ENCODE results near the gene HDAC4.

DNA sequence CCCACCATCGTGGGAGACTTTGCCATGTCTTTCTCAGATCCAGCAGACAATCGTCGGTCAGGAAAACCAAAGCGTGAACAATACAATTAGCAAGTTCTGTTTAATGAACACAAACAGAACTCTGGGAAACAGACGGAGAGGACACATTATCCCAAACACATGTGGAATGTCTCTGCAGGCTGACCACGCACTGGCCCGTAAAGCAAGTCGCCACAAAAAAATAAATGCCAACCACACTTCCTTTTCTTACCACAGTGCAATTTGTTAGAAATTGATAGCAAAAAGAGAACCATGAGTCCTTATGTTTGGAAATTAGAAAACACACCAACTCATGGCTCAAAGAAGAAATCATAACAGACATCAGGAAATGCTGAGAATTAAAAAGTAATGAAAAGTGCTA is 342.1 kb downstream of the HDAC4 start:
- TF ChIP-seq, protein P1, sequence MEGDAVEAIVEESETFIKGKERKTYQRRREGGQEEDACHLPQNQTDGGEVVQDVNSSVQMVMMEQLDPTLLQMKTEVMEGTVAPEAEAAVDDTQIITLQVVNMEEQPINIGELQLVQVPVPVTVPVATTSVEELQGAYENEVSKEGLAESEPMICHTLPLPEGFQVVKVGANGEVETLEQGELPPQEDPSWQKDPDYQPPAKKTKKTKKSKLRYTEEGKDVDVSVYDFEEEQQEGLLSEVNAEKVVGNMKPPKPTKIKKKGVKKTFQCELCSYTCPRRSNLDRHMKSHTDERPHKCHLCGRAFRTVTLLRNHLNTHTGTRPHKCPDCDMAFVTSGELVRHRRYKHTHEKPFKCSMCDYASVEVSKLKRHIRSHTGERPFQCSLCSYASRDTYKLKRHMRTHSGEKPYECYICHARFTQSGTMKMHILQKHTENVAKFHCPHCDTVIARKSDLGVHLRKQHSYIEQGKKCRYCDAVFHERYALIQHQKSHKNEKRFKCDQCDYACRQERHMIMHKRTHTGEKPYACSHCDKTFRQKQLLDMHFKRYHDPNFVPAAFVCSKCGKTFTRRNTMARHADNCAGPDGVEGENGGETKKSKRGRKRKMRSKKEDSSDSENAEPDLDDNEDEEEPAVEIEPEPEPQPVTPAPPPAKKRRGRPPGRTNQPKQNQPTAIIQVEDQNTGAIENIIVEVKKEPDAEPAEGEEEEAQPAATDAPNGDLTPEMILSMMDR (IDR thresholded peaks at IDR 0.05 in 2 of 3, conservative IDR thresholded peaks at IDR 0.05 in 1 of 3; ENCODE audit: insufficient read depth in 2 of 3, low read depth in 1 of 3, low read length in 3 of 3): no peak
- TF ChIP-seq HMG20A (CRISPR knock-in tag; conservative IDR thresholded peaks at IDR 0.05): no peak
- no peak for TF ChIP-seq ZNF232 (CRISPR knock-in tag; IDR thresholded peaks at IDR 0.05)
- no peak for TF ChIP-seq SNRNP70 (optimal IDR thresholded peaks at IDR 0.05; ENCODE audit: low read depth, low read length)
- TF ChIP-seq, protein P2, sequence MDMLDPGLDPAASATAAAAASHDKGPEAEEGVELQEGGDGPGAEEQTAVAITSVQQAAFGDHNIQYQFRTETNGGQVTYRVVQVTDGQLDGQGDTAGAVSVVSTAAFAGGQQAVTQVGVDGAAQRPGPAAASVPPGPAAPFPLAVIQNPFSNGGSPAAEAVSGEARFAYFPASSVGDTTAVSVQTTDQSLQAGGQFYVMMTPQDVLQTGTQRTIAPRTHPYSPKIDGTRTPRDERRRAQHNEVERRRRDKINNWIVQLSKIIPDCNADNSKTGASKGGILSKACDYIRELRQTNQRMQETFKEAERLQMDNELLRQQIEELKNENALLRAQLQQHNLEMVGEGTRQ (CRISPR knock-in tag; IDR thresholded peaks at IDR 0.05): no peak
- TF ChIP-seq ZKSCAN1 (IDR thresholded peaks at IDR 0.05; ENCODE audit: low read depth, low read length): no peak
- no peak for TF ChIP-seq ZNF23 (CRISPR knock-in tag; IDR thresholded peaks at IDR 0.05)
- TF ChIP-seq, protein P3, sequence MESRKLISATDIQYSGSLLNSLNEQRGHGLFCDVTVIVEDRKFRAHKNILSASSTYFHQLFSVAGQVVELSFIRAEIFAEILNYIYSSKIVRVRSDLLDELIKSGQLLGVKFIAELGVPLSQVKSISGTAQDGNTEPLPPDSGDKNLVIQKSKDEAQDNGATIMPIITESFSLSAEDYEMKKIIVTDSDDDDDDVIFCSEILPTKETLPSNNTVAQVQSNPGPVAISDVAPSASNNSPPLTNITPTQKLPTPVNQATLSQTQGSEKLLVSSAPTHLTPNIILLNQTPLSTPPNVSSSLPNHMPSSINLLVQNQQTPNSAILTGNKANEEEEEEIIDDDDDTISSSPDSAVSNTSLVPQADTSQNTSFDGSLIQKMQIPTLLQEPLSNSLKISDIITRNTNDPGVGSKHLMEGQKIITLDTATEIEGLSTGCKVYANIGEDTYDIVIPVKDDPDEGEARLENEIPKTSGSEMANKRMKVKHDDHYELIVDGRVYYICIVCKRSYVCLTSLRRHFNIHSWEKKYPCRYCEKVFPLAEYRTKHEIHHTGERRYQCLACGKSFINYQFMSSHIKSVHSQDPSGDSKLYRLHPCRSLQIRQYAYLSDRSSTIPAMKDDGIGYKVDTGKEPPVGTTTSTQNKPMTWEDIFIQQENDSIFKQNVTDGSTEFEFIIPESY (CRISPR knock-in tag; IDR thresholded peaks at IDR 0.05): no peak
- TF ChIP-seq TEAD4 (IDR thresholded peaks at IDR 0.05; ENCODE audit: low read length): no peak
- TF ChIP-seq TEAD4 (CRISPR knock-in tag; IDR thresholded peaks at IDR 0.05; ENCODE audit: borderline replicate concordance): no peak
- TF ChIP-seq NFRKB (IDR thresholded peaks at IDR 0.05; ENCODE audit: low read depth): no peak
- TF ChIP-seq ETV5 (CRISPR knock-in tag; IDR thresholded peaks at IDR 0.05; ENCODE audit: low read depth): no peak
- TF ChIP-seq RAD51 (IDR thresholded peaks at IDR 0.05; ENCODE audit: borderline replicate concordance, low read depth): no peak
- TF ChIP-seq EHMT2 (IDR thresholded peaks at IDR 0.05): no peak
- no peak for TF ChIP-seq BMI1 (IDR thresholded peaks at IDR 0.05; ENCODE audit: low read length)
